HG02763 (cell line): ENCODE measurements around the gene ARAF.
"Not testable (repeated sequence)": the region's sequence is repeated elsewhere in the genome, so short reads cannot be mapped to it uniquely, and the experiment has no call there.

Experiments used
- ATAC-seq: cut with Tn5 transposase; IDR thresholded peaks from one replicate; pipeline ENCODE4 v1.9.1; 2021; ENCODE audit warnings: mild to moderate bottlenecking, moderate library complexity; ENCODE audit not compliant: unreplicated experiment

The ARAF gene

DNA sequence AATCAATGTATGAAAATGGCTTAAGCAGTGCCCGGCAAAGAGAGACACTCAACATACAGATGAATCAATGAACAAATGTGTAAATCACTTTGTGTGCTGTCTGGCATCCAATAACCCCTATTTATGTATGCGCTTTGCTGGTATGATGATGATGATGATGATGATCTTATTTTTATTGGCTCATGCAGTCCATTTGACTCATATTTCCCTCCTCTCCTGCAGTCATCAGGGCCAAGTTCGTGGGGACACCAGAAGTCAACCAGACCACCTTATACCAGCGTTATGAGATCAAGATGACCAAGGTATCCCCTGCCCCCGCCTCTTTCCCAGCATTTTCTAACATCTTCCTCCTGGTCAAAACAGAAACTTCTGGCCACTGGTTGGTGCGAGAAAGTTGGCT lies 23.7 kb downstream of the ARAF start:
- no peak for ATAC-seq

DNA sequence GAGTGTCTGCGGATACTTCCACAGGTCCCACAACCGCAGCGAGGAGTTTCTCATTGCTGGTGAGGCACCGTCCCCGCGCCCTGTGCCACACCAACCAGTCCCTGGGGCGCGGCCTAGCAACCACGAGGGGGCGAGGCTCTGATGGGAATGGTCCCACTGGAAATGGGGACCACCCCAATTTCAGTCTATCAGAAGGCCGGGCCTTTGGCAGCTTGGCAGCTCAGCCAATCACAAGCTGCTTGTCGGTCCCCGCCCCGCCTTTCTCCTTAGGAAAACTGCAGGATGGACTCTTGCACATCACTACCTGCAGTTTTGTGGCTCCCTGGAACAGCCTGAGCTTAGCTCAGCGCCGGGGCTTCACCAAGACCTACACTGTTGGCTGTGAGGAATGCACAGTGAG lies 24.3 kb downstream of the ARAF start:
- ATAC-seq, result no peak

DNA sequence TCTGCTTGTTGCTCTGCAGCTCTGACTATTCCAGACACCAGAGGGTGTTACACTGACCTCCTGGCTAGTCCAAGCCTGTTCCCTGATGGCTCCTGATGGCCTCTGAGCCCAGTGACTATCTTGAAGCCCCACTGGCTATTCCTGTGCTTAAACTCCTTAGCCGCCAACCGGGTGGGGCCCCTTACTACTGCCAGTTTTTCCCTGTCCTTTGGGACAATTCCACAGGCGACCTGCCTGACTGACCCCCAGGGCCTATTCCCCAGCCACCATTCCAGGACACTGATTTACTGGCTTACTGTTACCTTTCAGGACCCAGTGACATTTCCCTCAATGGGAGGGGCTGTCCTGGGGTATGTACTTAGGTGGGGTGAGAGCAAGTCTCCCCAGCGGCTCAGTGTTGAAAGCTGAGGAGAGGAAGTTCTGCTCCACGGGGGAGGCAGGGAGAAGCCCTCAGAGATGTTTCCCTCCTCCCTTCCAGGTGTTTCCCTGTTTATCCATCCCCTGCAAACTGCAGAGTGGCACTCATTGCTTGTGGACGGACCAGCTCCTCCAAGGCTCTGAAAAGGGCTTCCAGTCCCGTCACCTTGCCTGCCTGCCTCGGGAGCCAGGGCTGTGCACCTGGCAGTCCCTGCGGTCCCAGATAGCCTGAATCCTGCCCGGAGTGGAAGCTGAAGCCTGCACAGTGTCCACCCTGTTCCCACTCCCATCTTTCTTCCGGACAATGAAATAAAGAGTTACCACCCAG lies 25.2 kb downstream of the ARAF start:
- no peak for ATAC-seq

DNA sequence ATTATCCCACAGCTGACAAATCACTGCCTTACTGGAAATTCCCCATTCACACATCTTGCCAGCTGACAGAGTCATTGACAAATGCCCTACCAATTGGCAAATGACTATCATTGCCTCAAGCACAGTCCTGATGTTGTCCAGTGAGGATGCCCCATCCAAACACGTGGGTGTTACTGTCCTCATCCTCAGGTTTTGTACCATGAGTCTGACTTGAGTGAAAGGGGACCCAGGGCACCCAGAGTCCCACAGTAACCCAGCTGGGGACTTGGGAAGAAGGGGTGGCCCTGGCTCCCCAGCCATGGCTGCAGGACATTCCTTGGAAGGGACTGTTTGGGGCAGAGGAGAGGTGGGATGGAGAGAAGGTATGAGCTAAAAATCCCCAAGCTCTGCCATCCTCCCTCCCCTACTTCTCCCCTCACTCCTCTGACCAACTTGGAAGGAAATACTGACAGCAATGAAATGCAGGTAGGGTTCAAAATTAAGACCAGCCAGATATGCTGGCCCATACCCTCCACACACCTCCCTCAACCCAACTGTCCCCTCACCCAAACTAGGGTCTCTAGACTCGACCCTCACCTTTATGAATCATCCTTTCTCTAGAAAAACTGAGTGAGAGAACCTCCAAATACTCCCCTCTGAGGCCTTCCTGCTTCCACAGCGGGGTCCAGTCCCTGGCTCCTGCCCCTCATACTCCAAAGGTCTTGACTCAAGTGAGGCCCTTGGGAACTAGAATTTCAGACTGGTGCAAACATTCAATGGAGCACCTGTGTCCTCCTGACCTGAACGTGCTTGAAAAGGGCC lies 26.3 kb downstream of the ARAF start:
- no peak for ATAC-seq

DNA sequence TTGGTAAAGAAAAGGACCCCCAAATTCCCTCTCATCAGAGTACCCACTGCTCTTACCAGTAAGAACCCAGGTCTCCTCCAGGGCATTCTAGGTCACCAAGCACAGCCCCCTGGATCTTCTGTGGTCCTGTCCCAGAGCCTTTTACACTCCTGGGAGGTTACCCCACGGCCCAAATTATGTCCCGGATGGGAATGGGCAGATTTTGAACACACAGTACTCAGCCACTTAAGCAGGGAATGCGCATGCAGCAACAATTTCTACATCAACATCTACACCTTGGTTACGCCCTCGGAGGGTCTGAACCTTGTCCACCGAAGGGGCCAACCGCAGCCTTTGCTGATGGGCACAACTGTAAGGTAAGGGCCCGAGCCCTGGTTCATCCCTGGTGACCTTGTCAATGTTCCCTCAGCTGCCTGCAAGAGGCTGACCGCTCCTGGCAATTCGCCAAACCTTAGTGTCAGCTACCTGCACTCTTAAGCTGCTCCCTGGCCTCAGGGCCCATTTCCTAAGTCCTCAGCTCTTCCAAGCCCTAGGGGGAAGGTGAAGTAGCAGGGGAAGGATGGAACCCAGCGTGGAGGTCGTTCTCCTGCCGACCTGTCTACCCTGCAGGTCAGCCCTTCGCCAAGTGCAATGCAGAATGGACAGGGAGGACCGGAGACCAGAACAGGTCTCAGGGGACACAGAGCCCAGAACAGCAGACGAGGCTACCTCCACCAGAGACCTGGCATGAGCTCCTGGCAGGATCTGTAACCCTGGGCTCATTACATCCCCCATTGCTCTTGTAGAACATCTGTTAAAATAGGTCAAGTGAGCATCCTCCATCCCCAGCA lies 27.1 kb downstream of the ARAF start:
- no peak for ATAC-seq

DNA sequence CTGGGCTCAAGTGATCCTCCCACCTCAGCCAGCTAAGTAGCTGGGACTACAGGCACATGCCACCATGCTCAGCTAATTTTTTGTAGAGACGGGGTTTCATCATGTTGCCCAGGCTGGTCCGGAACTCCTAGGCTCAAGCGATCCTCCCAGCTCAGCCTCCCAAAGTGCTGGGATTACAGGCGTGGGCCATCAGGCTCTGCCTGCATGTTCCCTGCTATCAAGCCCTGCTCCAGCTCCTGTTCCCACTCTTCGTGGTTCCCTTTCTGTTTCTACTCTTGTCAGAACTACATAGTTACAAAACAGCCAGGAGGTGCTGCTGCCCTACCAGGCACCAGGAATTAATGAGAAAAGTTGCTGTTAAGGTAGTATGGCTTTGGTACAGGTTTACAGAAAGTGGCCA lies 30.0 kb downstream of the ARAF start:
- ATAC-seq, result no peak

DNA sequence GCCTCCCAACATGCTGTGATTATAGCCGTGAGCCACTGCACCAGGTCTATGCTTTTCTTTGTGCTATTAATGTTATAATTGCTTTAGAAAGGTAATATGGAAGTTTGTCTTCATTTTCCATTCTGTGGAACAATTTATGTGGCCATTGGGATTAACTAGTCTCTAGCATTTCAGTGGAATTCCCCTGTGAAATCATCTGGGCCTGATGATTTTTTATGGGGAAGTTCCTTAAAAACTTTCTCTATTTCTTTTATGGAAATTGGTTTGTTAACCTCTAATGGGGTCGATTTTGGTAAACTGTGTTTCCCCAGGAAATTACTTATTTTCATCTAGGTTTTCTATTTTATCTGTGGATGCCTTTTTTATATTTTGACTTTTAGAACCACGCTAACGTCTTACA lies 32.5 kb downstream of the ARAF start:
- ATAC-seq, result no peak

DNA sequence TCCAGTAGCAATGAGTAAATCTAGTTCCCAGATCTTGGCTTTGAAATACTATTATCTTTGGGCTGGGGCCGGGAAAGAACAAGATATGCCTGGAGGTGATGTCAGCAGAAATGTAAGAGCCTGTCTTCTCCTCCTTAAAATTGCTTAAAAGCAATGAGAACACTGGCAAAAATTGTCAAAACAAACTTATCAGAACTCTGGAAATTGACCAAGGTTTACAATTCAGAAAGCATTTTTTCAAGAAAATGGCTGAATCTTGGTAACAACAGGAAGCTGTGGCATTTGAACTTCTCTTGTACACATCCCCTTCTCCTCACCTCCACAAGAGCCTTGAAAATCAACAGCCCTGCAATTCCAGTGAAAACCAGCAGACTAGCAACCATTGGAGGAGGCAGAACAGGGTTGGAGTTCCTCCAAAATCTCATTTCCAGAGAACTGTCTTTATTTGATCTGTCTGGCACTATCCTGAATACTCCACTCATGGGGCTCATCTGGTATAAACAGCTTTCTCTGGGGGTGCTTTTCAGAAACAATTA lies 34.8 kb downstream of the ARAF start:
- no peak for ATAC-seq

DNA sequence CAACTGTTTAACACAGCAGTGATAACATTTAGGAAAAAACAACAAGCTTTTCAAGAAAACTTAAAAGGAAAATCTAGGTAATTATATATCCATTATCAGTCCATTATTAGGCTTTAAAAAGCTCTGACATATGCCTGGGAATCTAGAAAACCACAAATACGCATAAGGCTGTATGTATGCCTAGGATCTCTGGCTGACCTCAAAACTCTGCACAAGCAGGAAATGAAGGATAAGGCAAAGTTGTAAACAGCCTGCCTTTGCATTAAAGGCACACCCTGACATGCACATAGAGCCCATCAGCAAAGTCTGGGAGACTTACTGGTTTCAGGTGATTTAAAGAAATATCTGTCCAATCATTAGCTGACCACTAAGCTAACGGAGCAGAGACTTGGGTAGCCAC lies 35.3 kb downstream of the ARAF start:
- ATAC-seq, result no peak

DNA sequence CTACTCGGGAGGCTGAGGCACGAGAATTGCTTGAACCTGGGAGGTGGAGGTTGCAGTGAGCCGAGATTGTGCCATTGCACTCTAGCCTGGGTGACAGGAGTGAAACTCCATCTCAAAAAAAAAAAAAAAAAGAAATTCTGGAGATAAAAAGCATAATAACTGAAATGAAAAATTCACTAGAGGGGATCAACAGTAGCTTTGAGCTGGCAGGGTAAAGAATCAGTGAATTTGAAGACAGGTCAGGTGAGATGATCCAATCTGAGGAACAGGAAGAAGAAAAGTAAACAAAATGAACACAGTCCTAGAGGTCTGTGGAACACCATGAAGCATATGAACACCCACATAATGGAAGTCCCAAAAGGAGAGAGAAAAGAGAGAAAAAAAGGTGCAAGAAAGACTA lies 36.2 kb downstream of the ARAF start:
- no peak for ATAC-seq

DNA sequence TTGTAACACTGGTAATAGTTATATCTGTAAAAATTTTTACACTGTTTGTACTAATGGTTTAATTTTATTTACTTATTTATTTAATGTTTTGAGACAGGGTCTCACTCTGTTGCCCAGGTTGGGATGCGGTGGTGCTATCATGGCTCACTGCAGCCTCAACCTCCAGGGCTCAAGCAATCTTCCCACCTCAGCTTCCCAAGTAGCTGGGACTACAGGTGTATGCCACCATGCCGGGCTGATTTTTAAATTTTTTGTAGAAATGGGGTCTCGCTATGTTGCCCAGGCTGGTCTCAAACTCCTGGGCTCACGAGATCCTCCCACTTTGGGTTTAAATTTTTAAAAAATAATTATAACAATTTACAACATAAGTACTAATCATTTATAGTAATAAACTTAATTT lies 42.1 kb downstream of the ARAF start:
- ATAC-seq, result not testable (repeated sequence)

DNA sequence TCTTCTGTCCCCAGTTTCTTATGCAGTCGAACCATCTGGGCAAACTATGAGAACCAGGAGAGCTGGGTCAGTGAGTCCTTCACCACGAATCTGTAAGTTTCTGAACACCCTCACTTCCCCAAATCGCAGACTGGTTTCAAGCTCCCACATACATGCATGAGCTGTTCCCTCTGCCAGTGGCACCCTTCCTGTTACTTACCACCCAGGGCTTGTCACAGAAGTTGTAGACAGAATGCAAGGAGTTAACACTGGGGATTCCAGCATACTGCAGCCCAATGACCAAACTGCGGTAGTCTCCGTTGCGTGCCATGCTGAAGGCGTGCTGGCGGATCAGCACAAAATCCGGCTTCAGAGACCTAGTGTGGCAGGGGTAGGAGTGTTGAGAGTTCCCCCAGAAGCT lies 44.0 kb downstream of the ARAF start:
- ATAC-seq, result no peak

DNA sequence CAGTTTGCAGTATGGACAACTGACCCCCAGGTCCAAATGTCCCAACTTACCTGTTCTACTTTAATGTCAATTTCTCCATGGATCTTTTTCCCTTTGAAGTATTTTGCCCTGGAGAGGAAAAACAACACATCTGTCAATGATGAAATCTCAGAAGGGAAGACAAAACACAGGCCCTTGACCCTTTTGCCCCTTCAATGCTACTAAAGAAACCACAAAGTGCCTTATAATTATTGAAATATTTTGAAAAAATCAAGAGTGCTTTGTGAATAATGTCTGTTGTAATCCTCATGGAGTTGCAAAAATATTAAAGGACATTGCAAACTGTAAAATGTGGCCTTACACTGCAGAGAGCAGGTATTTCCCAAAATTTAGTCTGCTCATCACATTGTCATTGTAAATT lies 46.1 kb downstream of the ARAF start:
- ATAC-seq, result no peak

DNA sequence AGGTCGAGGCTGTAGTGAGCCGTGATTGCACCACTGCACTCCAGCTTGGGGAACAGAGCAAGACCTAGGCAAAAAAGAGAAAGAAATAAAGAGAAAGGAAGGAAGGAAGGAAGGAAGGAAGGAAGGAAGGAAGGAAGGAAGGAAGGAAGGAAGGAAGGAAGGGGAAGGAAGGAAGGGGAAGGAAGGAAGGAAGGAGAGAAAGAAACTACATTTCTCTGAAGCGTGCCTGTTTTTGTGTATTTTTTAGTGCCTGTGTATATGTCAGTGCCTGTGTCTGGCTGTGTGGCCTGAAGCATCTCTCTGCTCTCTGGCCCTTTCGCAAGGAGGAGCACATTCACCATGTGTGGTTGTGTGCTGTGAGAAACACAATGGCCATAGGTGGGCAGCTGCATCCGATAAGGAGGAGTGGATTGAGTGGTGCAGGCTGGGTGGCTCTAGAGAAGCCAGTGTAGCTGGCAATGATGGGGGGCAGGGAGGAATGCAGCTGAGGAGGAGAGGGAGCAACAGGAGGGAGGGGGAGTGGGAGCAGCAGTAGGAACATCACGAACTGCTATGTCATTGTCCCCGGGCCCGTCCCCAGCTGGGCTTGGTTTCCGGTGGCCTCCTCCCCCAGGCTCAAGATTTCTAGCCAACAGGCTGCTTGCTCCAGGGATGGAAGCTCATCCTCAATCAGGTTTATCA lies 47.3 kb downstream of the ARAF start:
- no peak for ATAC-seq

DNA sequence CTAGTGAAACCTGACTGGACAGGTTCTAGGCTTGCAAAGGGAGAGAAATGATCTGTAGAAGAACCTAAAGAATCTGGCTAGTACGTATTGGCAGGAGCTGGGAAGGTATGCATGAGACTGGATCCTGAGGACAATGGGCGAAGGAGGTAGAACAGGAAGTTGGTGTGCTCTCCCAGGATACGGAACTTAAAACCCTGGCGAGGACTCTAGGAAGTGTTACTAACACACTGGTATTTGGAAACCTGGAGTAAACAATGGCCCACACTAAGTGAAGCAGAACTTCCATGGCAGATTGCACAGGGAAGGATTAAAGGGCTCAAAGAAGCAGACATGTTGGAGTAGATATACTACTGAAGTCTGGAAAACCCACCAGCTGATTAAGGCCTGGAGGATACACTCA lies 49.5 kb downstream of the ARAF start:
- no peak for ATAC-seq

DNA sequence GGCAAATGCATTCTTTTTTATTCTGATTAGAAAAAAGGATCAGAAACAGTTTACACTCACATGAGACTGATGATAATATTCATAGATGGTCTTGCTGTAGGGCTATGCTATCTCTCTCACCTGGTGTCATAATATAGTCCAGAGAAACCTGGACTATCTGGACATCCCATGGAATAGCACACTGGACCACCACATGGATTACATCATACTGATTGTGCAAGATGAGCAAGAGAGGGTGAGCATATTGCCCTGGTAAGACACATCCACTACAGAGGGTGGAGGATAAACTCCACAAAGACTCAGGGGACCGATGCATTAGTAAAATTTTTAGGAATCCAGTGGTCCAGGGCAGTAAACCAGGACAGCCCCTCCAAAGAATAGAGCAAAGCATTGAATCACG lies 50.5 kb downstream of the ARAF start:
- no peak for ATAC-seq

DNA sequence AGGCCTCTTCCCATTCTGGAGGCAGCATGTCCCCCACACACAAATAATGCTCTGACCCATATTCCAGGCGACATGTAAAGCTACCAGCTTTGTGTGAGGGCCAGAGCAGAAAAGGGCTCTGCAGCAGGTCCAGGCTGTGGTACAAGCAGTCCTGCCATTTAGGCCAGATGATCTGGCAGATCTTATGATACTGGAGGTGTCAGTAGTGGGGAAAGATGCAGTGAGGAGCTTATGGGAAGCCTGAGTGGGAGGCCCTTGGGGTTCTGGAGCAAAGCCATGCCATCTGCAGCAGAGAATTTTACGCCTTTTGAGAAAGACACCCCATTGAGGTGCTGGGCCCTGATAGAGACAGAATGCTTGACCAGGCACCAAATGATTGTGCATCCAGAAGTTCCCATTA lies 50.9 kb downstream of the ARAF start:
- ATAC-seq, result no peak

DNA sequence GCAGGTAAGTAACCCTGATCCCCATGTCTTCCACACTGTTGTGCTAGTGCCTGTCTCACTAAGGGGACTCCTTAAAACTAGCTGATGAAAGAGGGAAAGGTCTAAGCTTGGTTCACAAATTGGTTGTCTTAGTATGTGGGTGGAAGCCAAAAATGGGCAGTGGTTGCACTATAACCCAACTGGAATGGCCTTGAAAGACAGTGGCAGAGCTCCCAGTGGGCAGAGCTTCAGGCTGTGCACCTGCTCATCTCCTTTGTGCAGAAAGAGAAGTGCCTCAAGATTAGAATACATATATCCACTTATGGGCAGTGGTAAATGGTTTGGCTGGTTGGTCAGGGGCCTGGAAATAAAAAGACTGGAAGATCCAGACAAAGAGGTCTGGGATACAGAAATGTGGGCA lies 51.4 kb downstream of the ARAF start:
- ATAC-seq, result no peak

DNA sequence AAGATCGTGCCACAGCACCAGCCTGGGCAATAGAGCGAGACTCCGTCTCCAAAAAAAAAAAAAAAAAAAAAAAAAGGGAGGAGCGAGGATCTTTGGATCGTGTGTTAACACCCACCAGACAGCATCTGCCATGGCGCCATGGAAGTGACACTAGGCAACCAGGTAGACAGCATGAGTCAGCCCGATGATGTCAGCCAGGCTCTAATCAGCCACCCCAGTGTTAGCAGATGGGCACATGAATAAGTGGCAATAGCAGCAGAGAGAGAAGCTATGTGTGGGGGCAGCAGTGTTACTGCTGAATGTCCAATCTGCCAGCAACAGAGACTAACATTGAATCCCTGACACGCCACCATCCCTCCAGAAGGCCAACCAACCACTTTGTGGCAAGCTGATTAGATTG lies 52.1 kb downstream of the ARAF start:
- no peak for ATAC-seq

DNA sequence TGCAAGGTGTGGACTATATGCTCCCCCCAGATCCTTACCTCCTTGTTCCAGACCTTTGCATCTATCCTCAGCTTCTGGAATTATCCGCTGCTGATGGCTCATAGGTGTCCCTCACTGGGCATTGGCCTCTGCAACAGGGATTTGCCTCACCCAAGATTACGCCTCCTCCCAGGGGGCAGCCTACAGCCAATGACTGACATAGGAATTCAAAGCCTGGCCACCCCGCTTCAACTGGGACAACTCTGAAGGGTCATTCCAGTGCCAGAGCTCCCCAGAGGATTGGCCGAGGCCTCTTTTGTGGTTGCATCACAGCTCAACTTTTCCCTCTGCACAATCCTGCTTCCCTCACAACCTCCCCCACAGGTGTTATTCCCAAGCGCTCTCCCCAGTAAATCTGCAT lies 53.6 kb downstream of the ARAF start:
- no peak for ATAC-seq

DNA sequence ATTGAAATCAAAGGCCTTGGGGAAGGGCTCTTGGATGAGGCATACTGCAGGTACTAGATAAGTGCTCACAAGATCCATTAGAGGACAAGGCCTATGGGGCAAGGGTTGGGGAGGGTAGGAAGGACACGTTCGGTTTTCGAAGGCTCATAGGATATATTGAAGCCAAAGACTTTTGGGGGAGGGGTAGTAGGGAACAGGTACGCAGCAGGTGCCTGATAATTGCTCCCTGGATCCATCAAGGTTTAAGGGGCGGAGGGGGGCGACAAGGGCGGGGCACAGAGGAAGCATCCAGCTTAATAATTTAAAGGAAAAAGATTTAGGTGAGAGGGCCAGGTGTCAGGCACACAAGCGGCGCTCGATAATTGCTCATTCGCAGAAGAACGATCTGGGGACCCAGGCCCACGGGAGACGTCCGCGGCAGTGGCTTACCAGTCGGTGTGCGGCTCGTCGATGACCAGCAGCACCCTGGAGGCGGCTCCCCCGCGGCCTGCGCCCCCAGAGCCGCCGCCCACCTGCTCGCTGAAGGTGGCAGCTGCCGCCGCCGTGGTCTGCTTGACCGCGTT lies 58.0 kb downstream of the ARAF start:
- no peak for ATAC-seq
